Measurements from ENCODE around the gene GSN. TPM values are rescaled to one million over a fixed set of nuclear protein-coding genes. Genes with fewer than 3 reads are reported as not detected.
A peak's percentile ranks its signal among the peaks of the same experiment; 100 is the strongest.
"Not testable (repeated sequence)": the region's sequence is repeated elsewhere in the genome, so short reads cannot be mapped to it uniquely, and the experiment has no call there.

GSN gene
- total and polyA plus RNA-seq, 5 donors from 2014 or later: 2.7 to 12.1 (median 5.2) TPM

DNA sequence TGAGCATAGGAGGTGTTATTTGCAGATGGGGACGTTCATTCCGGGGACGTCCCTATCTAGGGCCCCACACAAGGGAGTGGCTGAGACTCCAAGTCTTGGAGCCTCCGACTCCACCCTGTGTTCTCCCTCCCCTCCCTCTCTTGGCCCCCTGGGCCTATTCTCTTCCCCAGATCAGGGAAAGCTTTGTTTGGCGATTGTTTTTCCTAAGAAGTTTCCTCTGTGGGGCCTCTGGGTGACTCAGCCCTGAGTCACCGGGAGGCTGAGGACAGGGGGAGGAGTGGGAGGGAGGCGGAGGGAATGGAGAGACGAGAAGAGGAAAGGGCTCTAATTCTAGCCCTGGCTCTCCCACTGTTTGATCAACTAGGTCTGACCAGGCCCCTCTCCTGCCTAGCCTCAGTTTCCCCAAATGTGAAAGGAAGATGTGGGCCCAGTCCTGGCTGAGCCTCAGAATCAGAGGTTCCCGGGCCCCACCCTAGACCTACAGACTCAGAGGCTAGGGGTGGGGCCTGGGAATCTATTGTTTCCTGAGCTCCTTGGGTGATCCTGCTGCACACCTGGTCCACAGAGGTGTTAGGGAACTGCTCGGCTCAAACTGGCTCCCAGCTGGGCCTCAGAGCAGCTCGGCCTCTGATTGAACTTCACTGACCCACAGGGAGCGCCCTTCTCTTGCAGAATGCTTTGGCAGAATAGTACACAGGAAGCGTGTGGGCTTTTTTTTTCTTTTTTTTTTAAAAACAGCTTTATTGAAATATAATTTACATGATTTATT lies 19.2 kb downstream of the GSN start:
- Histone ChIP-seq H3K27me3 (ENCODE audit: control insufficient read depth, insufficient read depth, low read length) (no peaks in the 10 kb centered on the region), H3K36me3 (ENCODE audit: control insufficient read depth, insufficient read depth, low read length) (no peaks in the 10 kb centered on the region), H3K27ac (ENCODE audit: insufficient read depth, low read length, poor library complexity, severe bottlenecking) (no peak overlapping the region), H3K9me3 (ENCODE audit: control insufficient read depth in 2 of 2, low read length in 2 of 2) (no peaks in the 10 kb centered on the region), H3K4me1 (ENCODE audit: control insufficient read depth, insufficient read depth, low read length, poor library complexity, severe bottlenecking) (no peaks in the 10 kb centered on the region), H3K4me3 (ENCODE audit: low read depth, low read length) (no peak overlapping the region)
- Mint-ChIP-seq H3K27me3 (no peaks in the 10 kb centered on the region), H3K4me1 (peaks cover 0 to 2% (median 0%) of the 10 kb centered on the region in 4 donors), H3K9me3 (peaks cover 0 to 2% (median 0%) of the 10 kb centered on the region in 7 donors), H3K4me3 (no peak overlapping the region), H3K36me3 (no peaks in the 10 kb centered on the region), H3K27ac (no peak overlapping the region)
- DNase-seq (no peak), ATAC-seq (ENCODE audit: low read depth in 2 of 2) (no peak)

DNA sequence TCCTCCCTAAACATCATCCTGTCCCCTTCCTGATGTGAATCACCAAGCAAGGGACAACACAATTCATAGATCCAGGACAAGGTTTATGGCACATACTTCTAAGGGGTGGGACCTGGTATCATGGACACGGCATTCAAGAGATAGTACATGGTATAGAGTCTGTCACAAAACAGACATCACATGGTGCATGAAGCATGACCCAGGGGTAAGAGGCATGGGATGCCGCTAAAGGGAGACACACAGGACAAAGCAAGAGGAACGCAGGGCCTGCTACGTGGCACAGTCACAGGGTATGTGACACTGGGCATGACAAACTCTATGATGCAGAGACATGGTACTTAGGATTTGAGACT lies 20.7 kb downstream of the GSN start:
- H3K4me1 Mint-ChIP-seq: peaks cover 0 to 2% (median 0%) of the 10 kb centered on the region in 4 donors
- H3K4me3 ChIP-seq (ENCODE audit: low read depth, low read length): no peak overlapping the region
- H3K36me3 Mint-ChIP-seq: no peaks in the 10 kb centered on the region
- H3K27ac ChIP-seq (ENCODE audit: insufficient read depth, low read length, poor library complexity, severe bottlenecking): no peak overlapping the region
- no peaks in the 10 kb centered on the region for H3K4me1 ChIP-seq (ENCODE audit: control insufficient read depth, insufficient read depth, low read length, poor library complexity, severe bottlenecking)
- no peaks in the 10 kb centered on the region for H3K27me3 Mint-ChIP-seq
- H3K9me3 Mint-ChIP-seq: peaks cover 0 to 2% (median 0%) of the 10 kb centered on the region in 7 donors
- no peak overlapping the region for H3K4me3 Mint-ChIP-seq
- H3K36me3 ChIP-seq (ENCODE audit: control insufficient read depth, insufficient read depth, low read length): no peaks in the 10 kb centered on the region
- no peak for ATAC-seq (ENCODE audit: low read depth in 2 of 2)
- H3K27me3 ChIP-seq (ENCODE audit: control insufficient read depth, insufficient read depth, low read length): no peaks in the 10 kb centered on the region
- no peak for DNase-seq
- peak overlapping the region in 1 of 3 donors; percentile 48 for H3K27ac Mint-ChIP-seq
- no peaks in the 10 kb centered on the region for H3K9me3 ChIP-seq (ENCODE audit: control insufficient read depth in 2 of 2, low read length in 2 of 2)

DNA sequence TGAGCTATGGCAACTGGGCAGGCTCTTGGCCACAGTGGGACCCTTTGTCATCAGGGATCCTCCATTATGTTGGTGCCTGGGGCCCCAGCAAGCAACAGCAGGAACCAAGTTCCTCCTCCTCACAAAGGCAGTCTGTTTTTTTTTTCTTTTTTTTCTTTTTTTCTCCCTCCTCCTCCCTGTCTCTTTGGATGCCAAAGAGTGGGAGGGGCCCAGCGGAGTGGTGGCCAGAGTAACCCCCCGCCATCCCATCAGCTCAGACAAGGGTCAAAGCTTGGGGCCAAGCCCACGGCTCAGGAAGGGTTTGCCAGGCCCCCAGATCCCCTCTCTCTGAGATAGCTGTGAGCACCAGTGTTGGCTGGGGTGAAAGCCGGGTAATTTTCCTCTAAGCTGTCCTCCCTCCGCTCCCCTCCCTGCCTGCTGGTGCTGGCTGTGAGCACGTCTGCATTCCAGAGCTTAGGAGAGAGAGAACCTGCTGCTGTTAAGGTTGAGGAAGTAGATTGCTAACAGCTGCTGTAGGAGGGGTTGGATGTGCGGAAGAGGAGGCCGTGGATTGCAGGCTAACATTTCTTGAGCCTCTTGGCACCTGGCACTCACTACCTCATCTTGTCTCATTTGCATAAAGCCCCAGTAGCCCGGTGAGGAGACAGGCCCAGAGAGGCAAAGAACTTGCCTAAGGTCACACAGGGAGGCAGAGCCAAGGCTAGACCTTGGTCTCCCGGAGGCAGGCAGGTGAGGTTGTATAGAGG lies 21.2 kb downstream of the GSN start:
- H3K36me3 Mint-ChIP-seq: no peaks in the 10 kb centered on the region
- Histone ChIP-seq H3K27ac (ENCODE audit: insufficient read depth, low read length, poor library complexity, severe bottlenecking) (no peak overlapping the region), H3K9me3 (ENCODE audit: control insufficient read depth in 2 of 2, low read length in 2 of 2) (no peaks in the 10 kb centered on the region), H3K36me3 (ENCODE audit: control insufficient read depth, insufficient read depth, low read length) (no peaks in the 10 kb centered on the region), H3K4me3 (ENCODE audit: low read depth, low read length) (no peak overlapping the region), H3K27me3 (ENCODE audit: control insufficient read depth, insufficient read depth, low read length) (no peaks in the 10 kb centered on the region), H3K4me1 (ENCODE audit: control insufficient read depth, insufficient read depth, low read length, poor library complexity, severe bottlenecking) (no peaks in the 10 kb centered on the region)
- H3K4me1 Mint-ChIP-seq: peaks cover 0 to 2% (median 0%) of the 10 kb centered on the region in 4 donors
- ATAC-seq (ENCODE audit: low read depth in 2 of 2): no peak
- H3K27ac Mint-ChIP-seq: no peak overlapping the region
- H3K27me3 Mint-ChIP-seq: no peaks in the 10 kb centered on the region
- peaks cover 0 to 2% (median 0%) of the 10 kb centered on the region in 7 donors for H3K9me3 Mint-ChIP-seq
- H3K4me3 Mint-ChIP-seq: no peak overlapping the region
- no peak for DNase-seq

DNA sequence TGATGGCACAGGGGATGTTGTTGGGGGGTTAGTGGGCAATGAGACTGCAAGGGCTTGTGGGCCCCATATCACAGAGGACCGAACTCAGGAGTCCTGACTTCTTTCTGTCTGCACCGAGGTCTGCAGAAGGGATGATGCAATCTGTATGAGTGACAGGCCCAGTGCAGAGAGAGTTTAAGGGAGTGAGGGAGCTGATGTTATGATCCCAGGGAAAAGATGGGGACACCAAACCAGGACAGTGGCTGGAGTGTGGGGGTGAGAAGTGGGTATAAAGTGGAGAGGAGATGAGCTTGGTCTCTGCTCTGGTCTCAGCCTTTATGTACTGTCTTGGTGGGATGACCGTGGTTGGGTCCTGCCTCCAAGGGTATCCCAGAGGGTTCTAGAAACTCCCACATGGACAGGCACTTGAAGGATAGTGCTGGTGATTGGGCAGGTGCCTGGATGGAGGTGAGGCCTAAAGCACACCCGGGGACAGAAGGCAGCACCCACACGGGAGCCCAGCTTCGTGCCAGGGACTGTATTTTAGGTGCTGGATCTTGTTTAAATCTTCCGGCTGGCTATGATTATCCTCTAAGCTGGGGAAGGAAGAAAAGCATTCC lies 21.9 kb downstream of the GSN start:
- H3K36me3 ChIP-seq (ENCODE audit: control insufficient read depth, insufficient read depth, low read length): no peaks in the 10 kb centered on the region
- H3K9me3 ChIP-seq (ENCODE audit: control insufficient read depth in 2 of 2, low read length in 2 of 2): no peaks in the 10 kb centered on the region
- Mint-ChIP-seq H3K4me3 (no peak overlapping the region), H3K9me3 (peaks cover 0 to 2% (median 0%) of the 10 kb centered on the region in 7 donors), H3K27me3 (no peaks in the 10 kb centered on the region), H3K36me3 (no peaks in the 10 kb centered on the region), H3K27ac (no peak overlapping the region), H3K4me1 (peaks cover 0 to 2% (median 0%) of the 10 kb centered on the region in 4 donors)
- no peak for ATAC-seq (ENCODE audit: low read depth in 2 of 2)
- H3K4me3 ChIP-seq (ENCODE audit: low read depth, low read length): no peak overlapping the region
- no peak overlapping the region for H3K27ac ChIP-seq (ENCODE audit: insufficient read depth, low read length, poor library complexity, severe bottlenecking)
- no peaks in the 10 kb centered on the region for H3K27me3 ChIP-seq (ENCODE audit: control insufficient read depth, insufficient read depth, low read length)
- DNase-seq: no peak
- H3K4me1 ChIP-seq (ENCODE audit: control insufficient read depth, insufficient read depth, low read length, poor library complexity, severe bottlenecking): no peaks in the 10 kb centered on the region

DNA sequence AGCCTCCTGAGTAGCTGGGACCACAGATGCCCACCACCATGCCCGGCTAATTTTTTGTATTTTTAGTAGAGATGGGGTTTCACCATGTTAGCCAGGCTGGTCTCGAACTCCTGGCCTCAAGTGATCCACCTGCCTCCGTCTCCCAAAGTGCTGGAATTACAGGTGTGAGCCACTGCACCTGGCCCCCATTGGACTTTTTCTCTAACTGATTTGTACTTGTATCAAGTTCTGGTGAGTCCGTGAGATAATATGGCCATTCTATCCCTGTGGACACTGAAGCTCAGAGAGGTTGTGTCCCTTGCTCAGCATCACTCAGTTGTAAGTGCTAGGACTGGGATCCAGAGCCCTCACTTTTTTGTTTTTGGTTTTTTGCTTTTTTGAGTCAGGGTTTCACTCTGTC lies 23.6 kb downstream of the GSN start:
- not testable (repeated sequence) for H3K4me1 Mint-ChIP-seq; H3K4me1 ChIP-seq (ENCODE audit: control insufficient read depth, insufficient read depth, low read length, poor library complexity, severe bottlenecking); ATAC-seq (ENCODE audit: low read depth in 2 of 2); H3K36me3 Mint-ChIP-seq; H3K27me3 ChIP-seq (ENCODE audit: control insufficient read depth, insufficient read depth, low read length); H3K27me3 Mint-ChIP-seq; H3K36me3 ChIP-seq (ENCODE audit: control insufficient read depth, insufficient read depth, low read length); H3K27ac ChIP-seq (ENCODE audit: insufficient read depth, low read length, poor library complexity, severe bottlenecking); H3K9me3 ChIP-seq (ENCODE audit: control insufficient read depth in 2 of 2, low read length in 2 of 2); H3K4me3 ChIP-seq (ENCODE audit: low read depth, low read length); DNase-seq; H3K27ac Mint-ChIP-seq; H3K4me3 Mint-ChIP-seq; H3K9me3 Mint-ChIP-seq

DNA sequence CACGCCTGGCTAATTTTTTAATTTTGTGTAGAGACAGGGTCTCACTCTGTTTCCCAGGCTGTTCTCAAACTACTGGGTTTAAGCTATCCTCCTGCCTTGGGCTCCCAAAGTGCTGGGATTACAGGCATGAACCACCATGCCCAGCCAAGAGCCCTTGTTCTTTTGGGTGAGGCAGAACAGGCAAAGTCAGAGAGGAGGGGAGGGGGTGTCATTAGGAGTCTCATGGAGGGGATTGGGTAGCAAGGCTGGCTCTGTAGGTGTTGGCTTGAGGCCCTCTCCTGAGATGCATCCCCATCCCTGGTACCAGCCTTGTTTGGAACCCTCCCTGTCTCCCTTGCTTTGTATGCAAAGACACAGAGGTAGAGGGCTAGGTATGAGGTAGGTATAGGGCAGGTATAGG lies 24.1 kb downstream of the GSN start:
- no peaks in the 10 kb centered on the region for H3K4me1 ChIP-seq (ENCODE audit: control insufficient read depth, insufficient read depth, low read length, poor library complexity, severe bottlenecking)
- peaks cover 0 to 2% (median 0%) of the 10 kb centered on the region in 4 donors for H3K4me1 Mint-ChIP-seq
- peak overlapping the region in 1 of 3 donors; percentile 89 for H3K27ac Mint-ChIP-seq
- H3K27me3 ChIP-seq (ENCODE audit: control insufficient read depth, insufficient read depth, low read length): no peaks in the 10 kb centered on the region
- no peaks in the 10 kb centered on the region for H3K36me3 Mint-ChIP-seq
- H3K27ac ChIP-seq (ENCODE audit: insufficient read depth, low read length, poor library complexity, severe bottlenecking): no peak overlapping the region
- ATAC-seq (ENCODE audit: low read depth in 2 of 2) (no peak), DNase-seq (no peak)
- no peaks in the 10 kb centered on the region for H3K27me3 Mint-ChIP-seq
- no peaks in the 10 kb centered on the region for H3K36me3 ChIP-seq (ENCODE audit: control insufficient read depth, insufficient read depth, low read length)
- no peak overlapping the region for H3K4me3 ChIP-seq (ENCODE audit: low read depth, low read length)
- no peaks in the 10 kb centered on the region for H3K9me3 ChIP-seq (ENCODE audit: control insufficient read depth in 2 of 2, low read length in 2 of 2)
- H3K9me3 Mint-ChIP-seq: peaks cover 0 to 2% (median 0%) of the 10 kb centered on the region in 7 donors
- no peak overlapping the region for H3K4me3 Mint-ChIP-seq

DNA sequence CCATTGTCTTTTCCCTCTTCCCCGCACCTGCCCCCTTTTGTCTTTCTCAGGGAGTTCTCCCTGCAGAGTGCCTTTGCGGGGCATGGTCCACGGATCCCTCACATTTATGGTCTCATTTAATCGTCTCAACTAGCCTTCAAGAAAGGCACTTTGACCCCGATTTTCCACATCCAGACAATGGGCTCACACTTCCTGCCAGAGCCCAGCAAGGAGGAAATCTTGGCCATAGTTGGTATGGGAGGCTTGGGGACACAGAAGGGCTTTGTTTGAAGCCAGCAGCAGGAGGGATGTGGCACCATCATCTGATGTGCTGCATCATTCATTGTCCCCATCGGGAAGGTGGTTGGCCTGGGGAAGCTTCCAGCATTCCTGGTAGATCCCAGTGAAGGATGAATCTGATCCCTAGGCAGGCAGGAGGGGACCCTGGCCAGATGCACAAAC lies 24.9 kb downstream of the GSN start:
- Histone ChIP-seq H3K36me3 (ENCODE audit: control insufficient read depth, insufficient read depth, low read length) (no peaks in the 10 kb centered on the region), H3K4me3 (ENCODE audit: low read depth, low read length) (no peak overlapping the region), H3K27me3 (ENCODE audit: control insufficient read depth, insufficient read depth, low read length) (no peaks in the 10 kb centered on the region), H3K9me3 (ENCODE audit: control insufficient read depth in 2 of 2, low read length in 2 of 2) (no peaks in the 10 kb centered on the region), H3K4me1 (ENCODE audit: control insufficient read depth, insufficient read depth, low read length, poor library complexity, severe bottlenecking) (no peaks in the 10 kb centered on the region), H3K27ac (ENCODE audit: insufficient read depth, low read length, poor library complexity, severe bottlenecking) (no peak overlapping the region)
- DNase-seq (no peak), ATAC-seq (ENCODE audit: low read depth in 2 of 2) (no peak)
- Mint-ChIP-seq H3K9me3 (peaks cover 0 to 2% (median 0%) of the 10 kb centered on the region in 7 donors), H3K27me3 (no peaks in the 10 kb centered on the region), H3K27ac (no peak overlapping the region), H3K4me1 (peaks cover 0 to 2% (median 0%) of the 10 kb centered on the region in 4 donors), H3K36me3 (no peaks in the 10 kb centered on the region), H3K4me3 (no peak overlapping the region)
